GM12801 (cell line): ENCODE data around the gene TEX29.

ENCODE experiments used
- CTCF ChIP-seq: IDR thresholded peaks from one replicate; pipeline ENCODE4 v1.5.1; 2011; ENCODE audit warnings: control low read depth; ENCODE audit not compliant: insufficient read length; ENCODE audit errors: extremely low read depth

Gene TEX29

GRCh38 chr13:111283991-111284390 lies 36.5 kb upstream of the TEX29 start:
- TF ChIP-seq CTCF: no peak

GRCh38 chr13:111284565-111284964 lies 35.9 kb upstream of the TEX29 start:
- no peak for TF ChIP-seq CTCF

GRCh38 chr13:111286162-111286561 lies 34.3 kb upstream of the TEX29 start:
- no peak for TF ChIP-seq CTCF

- TF ChIP-seq CTCF: no peak
Measured at GRCh38 chr13:111286749-111287148, 33.7 kb upstream of the TEX29 start.

- no peak for TF ChIP-seq CTCF
Measured at GRCh38 chr13:111287201-111287600, 33.2 kb upstream of the TEX29 start.

GRCh38 chr13:111288276-111288675 lies 32.2 kb upstream of the TEX29 start:
- no peak for TF ChIP-seq CTCF

- TF ChIP-seq CTCF: no peak
Measured at GRCh38 chr13:111289251-111289650, 31.2 kb upstream of the TEX29 start.

GRCh38 chr13:111291908-111292307 lies 28.5 kb upstream of the TEX29 start:
- no peak for TF ChIP-seq CTCF
